Lower leg skin (tissue), 4 donors: ENCODE data around the gene TCTN1. TPM values are rescaled to one million over a fixed set of nuclear protein-coding genes. Genes with fewer than 3 reads are reported as not detected.

Experiments
- DNase-seq, 2 donors: peaks; one replicate each; pipeline ENCODE4 v3.0.0-alpha.2; 2019; ENCODE audit warnings: low spot score in 2 of 2
- H3K4me3 ChIP-seq: fragments of 200-600 bp; sonication (generic); 2 replicates; pipeline ENCODE4 v1.5.1; 2017; ENCODE audit warnings: mild to moderate bottlenecking, low read depth; ENCODE audit not compliant: poor library complexity, severe bottlenecking
- POLR2A ChIP-seq, 2 donors: fragments of 450-650 bp; IDR thresholded peaks; one replicate each; pipeline ENCODE4 v1.6.1; 2016 to 2017; ENCODE audit warnings: antibody characterized with exemption in 2 of 2, mild to moderate bottlenecking in 1 of 2, moderate library complexity in 1 of 2
- WGBS, 2 donors: methylation state at CpG; one replicate each; pipeline ENCODE4 v1.1.5; 2018; 5-methylcytosine and 5-hydroxymethylcytosine counted together
- intact Hi-C: fragments of 100-400 bp; cut with DNase I; formaldehyde crosslinking; loops from one replicate; pipeline ENCODE4 v1.15.0; 2023; ENCODE audit warnings: low total_unique reads
- total RNA-seq, 4 donors: library from RNA; depleted of rRNA; stranded (reverse); fragments of >200 nt; gene quantifications; one replicate each; pipeline ENCODE4 v1.1.0, GENCODE V29; 2016
- TF ChIP-seq, protein P1 (sequence below), 3 donors: fragments of 450-650 bp; IDR thresholded peaks; one replicate each; pipeline ENCODE4 v1.5.1; 2016; ENCODE audit warnings: antibody characterized with exemption in 3 of 3, mild to moderate bottlenecking in 3 of 3, moderate library complexity in 2 of 3

TCTN1 gene
- total RNA-seq, 4 donors from 2014 or later = 18.6 to 44.8 (median 24.7) TPM

DNA sequence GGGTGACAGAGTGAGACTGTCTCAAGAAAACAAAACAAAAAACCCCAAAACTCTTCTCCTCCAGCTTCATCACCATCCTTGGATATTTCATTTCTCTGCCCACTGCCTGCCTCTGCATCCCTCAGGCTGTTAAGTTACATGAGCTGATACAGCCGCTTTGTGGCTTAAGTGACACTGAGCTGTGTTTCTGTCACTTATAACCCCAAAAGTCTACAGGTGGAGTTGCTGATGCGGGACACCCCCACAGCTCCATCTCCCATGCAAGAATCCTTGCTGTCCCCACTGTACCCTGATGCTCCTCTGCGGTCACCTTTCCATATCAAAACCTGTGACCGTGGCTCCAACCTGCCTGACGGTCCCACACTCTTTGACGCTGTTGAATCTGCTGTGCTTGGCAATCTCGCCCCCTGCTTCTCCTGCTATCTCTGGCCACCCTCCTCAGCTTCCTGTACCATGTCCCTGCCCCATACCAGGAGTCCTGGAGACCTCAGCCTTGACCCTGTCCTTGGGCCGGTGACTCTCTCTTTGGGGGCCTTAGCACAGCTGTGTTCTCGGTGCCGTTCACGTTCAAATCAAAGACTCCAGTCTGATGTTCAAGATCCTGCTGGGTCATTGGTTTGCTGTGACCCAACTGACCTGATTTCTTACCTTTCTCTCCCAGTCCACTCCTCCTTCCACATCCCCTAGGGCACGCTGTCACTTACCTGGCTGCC, 54.7 kb downstream of the TCTN1 start:
- TF ChIP-seq, protein P1, sequence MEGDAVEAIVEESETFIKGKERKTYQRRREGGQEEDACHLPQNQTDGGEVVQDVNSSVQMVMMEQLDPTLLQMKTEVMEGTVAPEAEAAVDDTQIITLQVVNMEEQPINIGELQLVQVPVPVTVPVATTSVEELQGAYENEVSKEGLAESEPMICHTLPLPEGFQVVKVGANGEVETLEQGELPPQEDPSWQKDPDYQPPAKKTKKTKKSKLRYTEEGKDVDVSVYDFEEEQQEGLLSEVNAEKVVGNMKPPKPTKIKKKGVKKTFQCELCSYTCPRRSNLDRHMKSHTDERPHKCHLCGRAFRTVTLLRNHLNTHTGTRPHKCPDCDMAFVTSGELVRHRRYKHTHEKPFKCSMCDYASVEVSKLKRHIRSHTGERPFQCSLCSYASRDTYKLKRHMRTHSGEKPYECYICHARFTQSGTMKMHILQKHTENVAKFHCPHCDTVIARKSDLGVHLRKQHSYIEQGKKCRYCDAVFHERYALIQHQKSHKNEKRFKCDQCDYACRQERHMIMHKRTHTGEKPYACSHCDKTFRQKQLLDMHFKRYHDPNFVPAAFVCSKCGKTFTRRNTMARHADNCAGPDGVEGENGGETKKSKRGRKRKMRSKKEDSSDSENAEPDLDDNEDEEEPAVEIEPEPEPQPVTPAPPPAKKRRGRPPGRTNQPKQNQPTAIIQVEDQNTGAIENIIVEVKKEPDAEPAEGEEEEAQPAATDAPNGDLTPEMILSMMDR (IDR thresholded peaks at IDR 0.05) = no peak
- TF ChIP-seq POLR2A (IDR thresholded peaks at IDR 0.05) = no peak
- no peak overlapping the region for H3K4me3 ChIP-seq
- DNase-seq = no peak
- 89 to 92% methylated on average over 12 of the region's 12 CpGs for WGBS, 2 donors
- intact Hi-C loops = no loop called here

GRCh38 chr12:110669193-110669502, 55.2 kb downstream of the TCTN1 start:
- WGBS, 2 donors = 65 to 67% methylated on average over 5 of the region's 5 CpGs
- TF ChIP-seq, protein P1 (IDR thresholded peaks at IDR 0.05) = no peak
- TF ChIP-seq POLR2A (IDR thresholded peaks at IDR 0.05) = no peak
- intact Hi-C loops = no loop called here
- no peak overlapping the region for H3K4me3 ChIP-seq
- DNase-seq = no peak

GRCh38 chr12:110670161-110670701, 56.3 kb downstream of the TCTN1 start:
- 55 to 57% methylated on average over 4 of the region's 4 CpGs for WGBS, 2 donors
- intact Hi-C loops = no loop called here
- TF ChIP-seq, protein P1 (IDR thresholded peaks at IDR 0.05) = no peak
- TF ChIP-seq POLR2A (IDR thresholded peaks at IDR 0.05) = no peak
- no peak overlapping the region for H3K4me3 ChIP-seq
- no peak for DNase-seq

GRCh38 chr12:110676171-110676570, 62.2 kb downstream of the TCTN1 start:
- intact Hi-C loops = no loop called here
- H3K4me3 ChIP-seq = no peak overlapping the region
- TF ChIP-seq, protein P1 (IDR thresholded peaks at IDR 0.05) = no peak
- TF ChIP-seq POLR2A (IDR thresholded peaks at IDR 0.05) = no peak
- DNase-seq = no peak
- WGBS, 2 donors = 91 to 94% methylated on average over 4 of the region's 4 CpGs

DNA sequence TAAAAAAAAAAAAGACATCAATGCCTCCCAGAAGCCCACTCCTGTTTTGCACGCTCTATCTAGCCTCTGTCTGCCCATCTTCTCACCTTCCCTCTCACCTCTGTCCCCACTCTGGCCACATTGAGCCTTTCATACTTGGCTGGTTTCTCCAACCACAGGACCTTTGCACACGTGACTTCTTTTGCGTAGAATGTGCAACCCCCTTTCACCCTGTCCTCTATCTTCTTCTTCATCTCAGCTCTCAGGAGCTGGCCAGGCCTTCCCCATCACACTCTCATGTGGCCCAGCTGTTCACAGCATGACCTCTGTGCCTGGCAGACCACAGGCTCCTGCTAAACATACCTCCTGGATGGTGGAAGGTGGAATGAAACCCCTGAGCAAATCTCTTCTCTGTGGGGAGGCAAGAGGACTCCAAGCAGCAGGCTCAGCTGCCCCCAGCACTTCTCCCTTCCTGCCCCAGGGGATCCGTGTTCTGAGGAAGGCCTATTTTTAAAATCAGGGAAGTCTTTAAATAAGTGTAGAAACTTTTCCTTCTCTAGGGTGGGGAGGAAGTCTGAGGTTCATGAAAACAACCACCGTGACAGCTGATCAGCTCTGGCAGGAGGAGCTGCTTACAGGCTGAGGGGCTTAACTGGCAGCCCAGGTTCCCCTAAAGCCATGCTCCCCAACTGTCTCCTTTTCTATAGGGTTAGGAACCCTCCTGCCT, 63.4 kb downstream of the TCTN1 start:
- TF ChIP-seq, protein P1 (IDR thresholded peaks at IDR 0.05) = no peak
- no peak for TF ChIP-seq POLR2A (IDR thresholded peaks at IDR 0.05)
- H3K4me3 ChIP-seq = no peak overlapping the region
- WGBS, 2 donors = 65 to 68% methylated on average over 5 of the region's 5 CpGs
- DNase-seq = no peak
- intact Hi-C loops = no loop called here
